Lung (tissue), 12 donors: Measurements from ENCODE around the gene NETO2. TPM values are rescaled to one million over a fixed set of nuclear protein-coding genes. Genes with fewer than 3 reads are reported as not detected.

ENCODE experiments used
- ATAC-seq: fragments of 200-7000 bp; cut with Tn5 transposase; one replicate; pipeline ENCODE4 v1.9.1; 2020; ENCODE audit warnings: moderate number of reproducible peaks; ENCODE audit not compliant: insufficient read depth, low FRiP score
- DNase-seq, 3 donors: peaks; one replicate each; pipeline ENCODE4 v3.0.0-alpha.2; 2013 to 2017
- H3K27ac ChIP-seq, 2 donors: one replicate each; pipeline ENCODE4 v1.5.1; 2013; ENCODE audit warnings: mild to moderate bottlenecking in 2 of 2, moderate library complexity in 2 of 2, control low read depth in 1 of 2, inconsistent platforms in 1 of 2, low read depth in 1 of 2, low read length in 1 of 2
- H3K27me3 ChIP-seq, 3 donors: one replicate each; pipeline ENCODE4 v1.5.1; 2013; ENCODE audit warnings: low read length in 2 of 3; ENCODE audit not compliant: control insufficient read depth in 3 of 3, insufficient read depth in 3 of 3
- H3K36me3 ChIP-seq, 4 donors: one replicate each; pipeline ENCODE4 v1.5.1; 2013; ENCODE audit warnings: low read length in 4 of 4, mild to moderate bottlenecking in 1 of 4, moderate library complexity in 1 of 4; ENCODE audit not compliant: control insufficient read depth in 4 of 4, insufficient read depth in 4 of 4
- H3K4me1 ChIP-seq, 5 donors: one replicate each; pipeline ENCODE4 v1.5.1; 2013; ENCODE audit warnings: low read length in 5 of 5, mild to moderate bottlenecking in 2 of 5, moderate library complexity in 1 of 5; ENCODE audit not compliant: control insufficient read depth in 5 of 5, insufficient read depth in 5 of 5
- H3K4me3 ChIP-seq: one replicate; pipeline ENCODE4 v1.5.1; 2013; ENCODE audit warnings: mild to moderate bottlenecking, control low read depth, moderate library complexity
- H3K9ac ChIP-seq, 2 donors: one replicate each; pipeline ENCODE4 v1.5.1; 2013; ENCODE audit warnings: low read length in 2 of 2, control low read depth in 1 of 2; ENCODE audit not compliant: insufficient read depth in 1 of 2
- H3K9me3 ChIP-seq, 4 donors: one replicate each; pipeline ENCODE4 v1.5.1; 2013; ENCODE audit warnings: low read length in 3 of 4, mild to moderate bottlenecking in 1 of 4, moderate library complexity in 1 of 4; ENCODE audit not compliant: control insufficient read depth in 4 of 4, insufficient read depth in 3 of 4
- WGBS, 2 donors: extraction: QIAGEN DNeasy Blood & Tissue Kit; methylation state at CpG; one replicate each; pipeline ENCODE4 v1.1.7; 2013; 5-methylcytosine and 5-hydroxymethylcytosine counted together
- polyA plus RNA-seq, 2 donors: library from polyadenylated mRNA; stranded (reverse); fragments of 200-250 nt; gene quantifications; one replicate each; pipeline ENCODE4 v1.2.1, GENCODE V29; 2013
- total RNA-seq, 2 donors: library from RNA; depleted of rRNA in 1 of 2; stranded (reverse); fragments of >200 nt in 1 of 2; gene quantifications; one replicate each; pipeline ENCODE4 v1.2.1, GENCODE V29; 2014 to 2021
- TF ChIP-seq, protein P1 (sequence below): IDR thresholded peaks from 2 replicates; pipeline ENCODE4 v1.5.1; 2012; ENCODE audit warnings: mild to moderate bottlenecking; ENCODE audit errors: control extremely low read depth, extremely low read depth
- donor health status: control.
- donor health status: control.
- donor health status: Bipolar disorder and iron deficiency.
- donor health status: healthy.
- donor health status: DM: yes; HTN: yes; CAD: no.

Gene NETO2
- total and polyA plus RNA-seq, 4 donors: 2.7 to 16.6 (median 9.7) TPM

DNA sequence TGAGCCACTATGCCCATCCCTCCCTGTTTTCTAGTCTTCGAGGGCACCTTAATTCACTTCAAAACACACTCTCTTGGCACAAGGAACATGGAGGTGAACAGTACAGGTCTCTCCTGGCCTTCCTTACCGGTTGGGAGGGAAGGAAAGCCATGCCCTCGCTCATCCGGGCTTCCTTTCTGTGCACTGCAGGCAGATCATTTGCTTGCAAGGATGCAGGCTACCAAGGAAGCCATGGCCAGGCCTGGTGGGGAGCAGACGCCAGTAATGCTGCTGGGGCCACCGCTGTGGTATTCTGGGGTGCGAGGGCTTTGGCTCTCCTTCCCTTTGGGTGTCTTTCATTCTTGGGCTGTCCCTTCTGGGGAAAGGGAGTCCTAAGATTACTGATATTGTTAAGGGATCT is 89.4 kb downstream of the NETO2 start:
- DNase-seq (no peak), ATAC-seq (no peak)
- 92 to 95% methylated on average over 7 of the region's 7 CpGs for WGBS, 2 donors
- TF ChIP-seq, protein P1, sequence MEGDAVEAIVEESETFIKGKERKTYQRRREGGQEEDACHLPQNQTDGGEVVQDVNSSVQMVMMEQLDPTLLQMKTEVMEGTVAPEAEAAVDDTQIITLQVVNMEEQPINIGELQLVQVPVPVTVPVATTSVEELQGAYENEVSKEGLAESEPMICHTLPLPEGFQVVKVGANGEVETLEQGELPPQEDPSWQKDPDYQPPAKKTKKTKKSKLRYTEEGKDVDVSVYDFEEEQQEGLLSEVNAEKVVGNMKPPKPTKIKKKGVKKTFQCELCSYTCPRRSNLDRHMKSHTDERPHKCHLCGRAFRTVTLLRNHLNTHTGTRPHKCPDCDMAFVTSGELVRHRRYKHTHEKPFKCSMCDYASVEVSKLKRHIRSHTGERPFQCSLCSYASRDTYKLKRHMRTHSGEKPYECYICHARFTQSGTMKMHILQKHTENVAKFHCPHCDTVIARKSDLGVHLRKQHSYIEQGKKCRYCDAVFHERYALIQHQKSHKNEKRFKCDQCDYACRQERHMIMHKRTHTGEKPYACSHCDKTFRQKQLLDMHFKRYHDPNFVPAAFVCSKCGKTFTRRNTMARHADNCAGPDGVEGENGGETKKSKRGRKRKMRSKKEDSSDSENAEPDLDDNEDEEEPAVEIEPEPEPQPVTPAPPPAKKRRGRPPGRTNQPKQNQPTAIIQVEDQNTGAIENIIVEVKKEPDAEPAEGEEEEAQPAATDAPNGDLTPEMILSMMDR: no peak
- H3K4me1 ChIP-seq: no peaks in the 10 kb centered on the region
- H3K27ac ChIP-seq: no peak overlapping the region
- no peak overlapping the region for H3K4me3 ChIP-seq
- no peaks in the 10 kb centered on the region for H3K36me3 ChIP-seq
- peaks cover 0 to 4% (median 0%) of the 10 kb centered on the region in 4 donors for H3K9me3 ChIP-seq
- H3K27me3 ChIP-seq: no peaks in the 10 kb centered on the region
- no peak overlapping the region for H3K9ac ChIP-seq

DNA sequence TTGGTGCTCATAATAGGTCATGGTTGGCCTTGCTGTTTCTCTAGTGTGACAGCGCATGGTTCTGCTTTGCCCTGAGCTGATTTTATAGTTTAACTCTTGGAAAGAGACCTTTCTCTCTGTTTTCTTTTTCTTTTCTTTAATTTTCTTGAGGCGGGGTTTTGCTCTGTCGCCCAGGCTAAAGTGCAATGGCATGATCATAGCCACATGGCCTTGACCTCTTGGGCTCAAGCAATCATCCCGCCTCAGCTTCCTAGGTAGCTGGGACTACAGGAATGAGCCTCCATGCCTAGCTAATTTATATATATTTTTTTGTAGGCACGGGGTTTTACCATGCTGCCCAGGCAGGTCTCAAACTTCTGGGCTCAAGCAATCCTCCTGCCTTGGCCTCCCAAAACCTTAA is 89.8 kb downstream of the NETO2 start:
- Histone ChIP-seq H3K4me1 (no peaks in the 10 kb centered on the region), H3K9ac (no peak overlapping the region), H3K9me3 (peaks cover 0 to 4% (median 0%) of the 10 kb centered on the region in 4 donors), H3K4me3 (no peak overlapping the region), H3K27me3 (no peaks in the 10 kb centered on the region), H3K36me3 (no peaks in the 10 kb centered on the region), H3K27ac (no peak overlapping the region)
- DNase-seq (no peak), ATAC-seq (no peak)
- WGBS, 2 donors: 95 to 96% methylated on average over 5 of the region's 5 CpGs
- TF ChIP-seq, protein P1: no peak

DNA sequence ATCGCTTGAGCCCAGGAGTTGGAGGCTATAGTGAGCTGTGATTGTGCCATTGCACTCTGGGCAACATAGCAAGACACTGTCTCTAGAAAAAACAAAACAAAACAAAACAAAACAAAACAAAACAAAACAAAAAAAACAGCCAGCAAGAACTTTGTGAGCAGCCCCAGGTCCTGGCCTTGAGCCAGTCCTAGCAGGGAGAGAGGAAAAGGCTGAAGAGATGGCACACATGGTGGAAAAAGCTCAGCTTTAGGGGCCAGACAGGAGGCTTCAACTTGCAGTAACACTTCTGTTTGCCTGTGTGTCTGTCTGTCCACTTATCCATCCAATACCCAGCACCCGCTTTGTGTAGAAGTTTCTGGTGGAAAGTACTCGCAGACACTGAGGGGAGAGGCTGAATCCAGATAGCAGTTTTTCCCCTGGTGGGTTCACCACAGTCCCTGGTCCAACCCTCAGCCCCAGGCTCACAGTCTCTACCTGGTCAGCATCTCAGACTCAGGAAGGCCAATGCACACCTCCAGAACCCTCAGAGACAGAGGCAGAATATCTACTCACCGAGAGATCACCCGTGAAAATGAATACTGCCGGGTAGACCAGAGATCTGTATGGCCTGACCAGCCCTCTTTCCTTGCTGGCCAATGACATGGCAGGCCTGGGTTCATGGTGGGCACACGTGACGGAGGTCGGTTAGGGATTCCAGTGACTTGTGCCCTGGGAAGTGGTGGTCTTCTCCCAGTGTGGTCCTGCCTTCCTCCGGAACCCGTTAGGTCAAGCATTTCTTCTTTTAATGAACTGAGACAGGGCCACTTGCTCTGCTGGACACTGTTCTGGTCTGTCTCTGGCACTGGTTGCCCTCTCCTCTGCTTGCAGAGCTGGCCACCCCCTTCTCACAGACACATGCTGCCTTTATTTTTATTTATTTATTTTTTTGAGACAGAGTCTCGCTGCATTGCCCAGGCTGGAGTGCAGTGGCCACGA is 90.8 kb downstream of the NETO2 start:
- DNase-seq (peak in 1 of 3 donors; percentile 20), ATAC-seq (no peak)
- Histone ChIP-seq H3K9me3 (peaks cover 0 to 4% (median 0%) of the 10 kb centered on the region in 4 donors), H3K36me3 (no peaks in the 10 kb centered on the region), H3K27ac (no peak overlapping the region), H3K4me1 (no peaks in the 10 kb centered on the region), H3K27me3 (no peaks in the 10 kb centered on the region), H3K4me3 (no peak overlapping the region), H3K9ac (no peak overlapping the region)
- WGBS, 2 donors: 93 to 94% methylated on average over 13 of the region's 13 CpGs
- TF ChIP-seq, protein P1: no peak
